Glutamatergic neuron (in vitro differentiated cells): ENCODE data around the gene DCAF17. TPM values are rescaled to one million over a fixed set of nuclear protein-coding genes. Genes with fewer than 3 reads are reported as not detected.

Source experiments
- DNase-seq: peaks from one replicate; pipeline ENCODE4 v3.0.0; 2022
- H3K27ac Mint-ChIP-seq: one replicate; pipeline ENCODE4 v1.8.0; 2020; ENCODE audit warnings: mild to moderate bottlenecking, mixed read lengths, inconsistent platforms; ENCODE audit not compliant: unreplicated experiment
- H3K27me3 Mint-ChIP-seq: one replicate; pipeline ENCODE4 v1.8.0; 2020; ENCODE audit warnings: mild to moderate bottlenecking, moderate library complexity, mixed read lengths, inconsistent platforms; ENCODE audit not compliant: unreplicated experiment
- H3K36me3 Mint-ChIP-seq: one replicate; pipeline ENCODE4 v1.8.0; 2020; ENCODE audit warnings: mild to moderate bottlenecking, mixed read lengths, inconsistent platforms; ENCODE audit not compliant: unreplicated experiment
- H3K4me1 Mint-ChIP-seq: one replicate; pipeline ENCODE4 v1.8.0; 2020; ENCODE audit warnings: mild to moderate bottlenecking, low read depth, mixed read lengths, inconsistent platforms; ENCODE audit not compliant: unreplicated experiment
- H3K4me3 Mint-ChIP-seq: one replicate; pipeline ENCODE4 v1.8.0; 2020; ENCODE audit warnings: mild to moderate bottlenecking, mixed read lengths, inconsistent platforms; ENCODE audit not compliant: unreplicated experiment
- H3K9me3 Mint-ChIP-seq: one replicate; pipeline ENCODE4 v1.8.0; 2020; ENCODE audit warnings: mild to moderate bottlenecking, moderate library complexity, mixed read lengths, inconsistent platforms; ENCODE audit not compliant: unreplicated experiment
- CTCF ChIP-seq: fragments of 200-600 bp; sonication (generic); IDR thresholded peaks from one replicate; pipeline ENCODE4 v1.5.0; 2021; ENCODE audit not compliant: partially characterized antibody, unreplicated experiment
- total RNA-seq: library from RNA; stranded (reverse); fragmentation: NEBNext Ultra II Directional; extraction: Animal tissue kit (Norgen Biotek cat#: 25700); gene quantifications from one replicate; pipeline ENCODE4 v1.2.1, GENCODE V29; 2021; ENCODE audit not compliant: unreplicated experiment

The DCAF17 gene
- total RNA-seq, 1 donor from 2014 or later, result 17.0 TPM

DNA sequence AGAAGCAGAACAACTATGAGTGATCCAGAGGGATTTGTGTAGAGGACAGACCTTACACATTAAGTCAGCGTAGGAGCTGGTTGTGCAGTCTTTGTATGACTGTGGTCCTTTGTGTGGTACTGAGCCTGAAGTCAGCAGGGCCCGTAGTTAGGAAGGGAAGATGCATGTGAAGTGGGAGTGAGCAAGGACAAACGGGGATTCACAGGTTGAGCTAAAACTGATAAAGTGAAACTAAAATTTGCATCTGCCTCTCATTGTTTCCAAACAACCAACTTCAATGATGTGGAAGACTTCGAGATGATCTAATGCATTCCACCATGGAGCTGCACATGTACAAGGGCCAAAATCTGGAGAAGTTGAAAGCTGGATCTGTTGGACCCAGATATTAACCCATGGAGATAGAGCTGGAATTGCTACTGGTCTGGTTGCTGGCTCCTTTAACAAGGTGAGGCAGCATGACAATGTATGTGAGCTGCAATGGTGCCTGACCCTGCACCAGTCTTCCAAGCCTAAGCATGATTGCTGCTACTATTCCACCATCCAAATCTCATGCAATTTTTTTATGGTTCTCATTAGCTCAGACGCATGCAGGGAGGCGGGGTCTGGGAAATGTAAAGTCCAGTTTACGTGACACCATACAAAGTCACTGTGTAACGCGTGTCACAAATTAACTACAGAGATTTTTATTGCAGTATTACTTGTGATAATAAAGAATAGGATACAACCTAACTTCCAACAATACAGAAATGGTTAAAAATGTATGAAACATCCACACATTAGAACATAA, 76.1 kb downstream of the DCAF17 start:
- Mint-ChIP-seq H3K27me3 (peaks cover 2% of the 10 kb centered on the region), H3K4me3 (no peak overlapping the region), H3K9me3 (no peaks in the 10 kb centered on the region), H3K4me1 (no peaks in the 10 kb centered on the region), H3K36me3 (no peaks in the 10 kb centered on the region), H3K27ac (no peak overlapping the region)
- no peak for DNase-seq
- TF ChIP-seq CTCF, result no peak

- Mint-ChIP-seq H3K9me3 (peaks cover 2% of the 10 kb centered on the region), H3K4me3 (no peak overlapping the region), H3K36me3 (no peaks in the 10 kb centered on the region), H3K27me3 (peaks cover 2% of the 10 kb centered on the region), H3K4me1 (no peaks in the 10 kb centered on the region), H3K27ac (no peak overlapping the region)
- TF ChIP-seq CTCF, result no peak
- no peak for DNase-seq
Measured at GRCh38 chr2:171512014-171512413, 78.0 kb downstream of the DCAF17 start.

DNA sequence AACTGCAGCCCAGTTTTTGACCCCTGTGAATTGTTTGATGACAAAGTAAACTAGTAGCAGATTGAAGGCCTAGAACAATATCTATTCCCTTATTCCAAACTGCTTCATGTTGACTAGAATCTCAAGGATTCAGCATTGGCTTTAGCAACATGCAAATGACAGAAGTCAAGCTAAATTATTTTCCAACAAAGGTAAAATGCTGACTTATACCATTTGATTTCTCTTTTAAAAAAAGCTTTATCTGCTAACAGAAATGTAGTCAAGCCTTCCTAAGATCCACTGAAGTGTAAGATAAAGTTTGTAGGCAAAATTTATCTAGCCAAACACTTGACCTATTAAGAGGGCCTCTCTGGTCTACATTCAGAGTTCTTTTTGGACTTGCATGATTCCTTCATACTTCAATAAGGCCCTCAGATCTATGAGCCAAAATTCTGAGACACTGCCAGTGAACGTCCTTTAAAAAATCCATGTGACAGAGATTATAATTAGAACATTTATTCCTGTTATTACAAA, 78.7 kb downstream of the DCAF17 start:
- H3K4me1 Mint-ChIP-seq, result no peaks in the 10 kb centered on the region
- TF ChIP-seq CTCF, result no peak
- H3K27ac Mint-ChIP-seq, result no peak overlapping the region
- H3K9me3 Mint-ChIP-seq, result peaks cover 2% of the 10 kb centered on the region
- H3K27me3 Mint-ChIP-seq, result peaks cover 2% of the 10 kb centered on the region
- H3K36me3 Mint-ChIP-seq, result no peaks in the 10 kb centered on the region
- DNase-seq, result no peak
- H3K4me3 Mint-ChIP-seq, result no peak overlapping the region

DNA sequence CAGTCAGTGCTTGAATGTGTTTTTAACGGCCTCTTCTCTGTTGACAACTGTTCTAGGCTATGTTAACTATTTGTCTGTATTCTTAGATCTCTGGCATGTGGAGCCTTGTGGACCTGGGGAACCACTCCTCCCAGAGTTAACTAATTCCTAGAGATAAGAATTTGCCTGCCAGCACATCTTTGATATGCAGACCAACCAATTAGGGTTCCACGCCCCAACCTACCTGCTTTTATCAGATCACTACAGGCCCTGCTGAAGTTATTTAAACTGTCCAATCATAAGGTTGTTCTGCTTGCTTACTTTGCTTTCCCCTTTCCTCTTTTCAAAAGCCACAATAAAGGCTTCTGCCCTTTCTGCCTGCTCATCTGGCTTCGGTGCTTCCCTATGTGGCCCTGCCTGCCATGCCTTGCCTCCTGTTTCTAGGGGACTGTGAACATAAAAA, 79.7 kb downstream of the DCAF17 start:
- no peak for TF ChIP-seq CTCF
- DNase-seq, result no peak
- H3K36me3 Mint-ChIP-seq, result no peaks in the 10 kb centered on the region
- H3K4me3 Mint-ChIP-seq, result no peak overlapping the region
- H3K27ac Mint-ChIP-seq, result no peak overlapping the region
- peaks cover 2% of the 10 kb centered on the region for H3K27me3 Mint-ChIP-seq
- H3K4me1 Mint-ChIP-seq, result no peaks in the 10 kb centered on the region
- H3K9me3 Mint-ChIP-seq, result peaks cover 2% of the 10 kb centered on the region

GRCh38 chr2:171514908-171515582, 81.0 kb downstream of the DCAF17 start:
- Mint-ChIP-seq H3K4me1 (no peaks in the 10 kb centered on the region), H3K27me3 (peaks cover 3% of the 10 kb centered on the region), H3K27ac (no peak overlapping the region), H3K4me3 (no peak overlapping the region), H3K36me3 (no peaks in the 10 kb centered on the region), H3K9me3 (peaks cover 2% of the 10 kb centered on the region)
- no peak for TF ChIP-seq CTCF
- DNase-seq, result no peak
